GM23248 (cell line): ENCODE measurements around the gene ERC1. TPM values are rescaled to one million over a fixed set of nuclear protein-coding genes. Genes with fewer than 3 reads are reported as not detected.

Experiments used
- DNase-seq: peaks from one replicate; pipeline ENCODE4 v3.0.0-alpha.2; 2015
- H2AFZ ChIP-seq: fragments of 200-600 bp; sonication (generic); 2 replicates; pipeline ENCODE4 v1.6.1; 2016; ENCODE audit warnings: antibody characterized with exemption
- H3F3A ChIP-seq: fragments of 200-600 bp; sonication (generic); 2 replicates; pipeline ENCODE4 v1.6.1; 2016; ENCODE audit warnings: mild to moderate bottlenecking, antibody characterized with exemption, mixed run types; ENCODE audit not compliant: insufficient read depth
- H3K27ac ChIP-seq: fragments of 200-600 bp; sonication (generic); 2 replicates; pipeline ENCODE4 v1.5.1; 2016; ENCODE audit warnings: mild to moderate bottlenecking
- H3K27me3 ChIP-seq: fragments of 200-600 bp; sonication (generic); replicated peaks from 2 replicates; pipeline ENCODE4 v1.6.1; 2016; ENCODE audit warnings: mild to moderate bottlenecking; ENCODE audit not compliant: insufficient read depth
- H3K36me3 ChIP-seq: fragments of 200-600 bp; sonication (generic); 2 replicates; pipeline ENCODE4 v1.6.1; 2016; ENCODE audit warnings: low read depth, mild to moderate bottlenecking
- H3K4me1 ChIP-seq: fragments of 200-600 bp; sonication (generic); 2 replicates; pipeline ENCODE4 v1.6.1; 2016; ENCODE audit warnings: mild to moderate bottlenecking; ENCODE audit not compliant: insufficient read depth
- H3K4me2 ChIP-seq: fragments of 200-600 bp; sonication (generic); one replicate; pipeline ENCODE4 v1.6.1; 2016; ENCODE audit warnings: mild to moderate bottlenecking; ENCODE audit not compliant: unreplicated experiment
- H3K4me3 ChIP-seq: fragments of 200-600 bp; sonication (generic); 2 replicates; pipeline ENCODE4 v1.5.1; 2016; ENCODE audit warnings: mild to moderate bottlenecking
- H3K79me2 ChIP-seq: fragments of 200-600 bp; sonication (generic); 2 replicates; pipeline ENCODE4 v1.6.1; 2016; ENCODE audit warnings: mild to moderate bottlenecking; ENCODE audit not compliant: insufficient read depth
- H3K9ac ChIP-seq: fragments of 200-600 bp; sonication (generic); 2 replicates; pipeline ENCODE4 v1.6.1; 2016; ENCODE audit warnings: mild to moderate bottlenecking
- H3K9me2 ChIP-seq: fragments of 200-600 bp; sonication (generic); 2 replicates; pipeline ENCODE4 v1.6.1; 2016; ENCODE audit warnings: mixed run types, mild to moderate bottlenecking, moderate library complexity; ENCODE audit not compliant: insufficient read depth
- H3K9me3 ChIP-seq: fragments of 200-600 bp; sonication (generic); one replicate; pipeline ENCODE4 v1.6.1; 2017; ENCODE audit warnings: low read depth
- H4K20me1 ChIP-seq: fragments of 200-600 bp; sonication (generic); 2 replicates; pipeline ENCODE4 v1.6.0; 2016; ENCODE audit not compliant: insufficient read depth
- EZH2 ChIP-seq: fragments of 200-600 bp; sonication (generic); IDR thresholded peaks from 2 replicates; pipeline ENCODE4 v1.6.1; 2018; ENCODE audit warnings: antibody characterized with exemption, mild to moderate bottlenecking; ENCODE audit not compliant: insufficient read depth, poor library complexity, severe bottlenecking
- EZH2phosphoT487 ChIP-seq: fragments of 200-600 bp; sonication (generic); IDR thresholded peaks from 2 replicates; pipeline ENCODE4 v1.6.1; 2018; ENCODE audit warnings: antibody characterized with exemption, moderate library complexity, mild to moderate bottlenecking, low read depth; ENCODE audit not compliant: insufficient read depth
- WGBS, 2 experiments: methylation state at CpG; one replicate each; pipeline ENCODE4 v1.1.6; 2015 to 2017; ENCODE audit warnings: low lambda C conversion rate in 2 of 2, low coverage in 1 of 2; ENCODE audit errors: missing lambda C conversion rate in 2 of 2; 5-methylcytosine and 5-hydroxymethylcytosine counted together
- in situ Hi-C: fragments of 300-500 bp; cut with MboI; formaldehyde crosslinking; loops from 2 replicates; pipeline ENCODE4 v1.15.0; 2020
- polyA plus RNA-seq: library from polyadenylated mRNA; unstranded; fragments of >200 nt; fragmentation: Nextera tagmentation; extraction: Ambion mirVana; gene quantifications from 2 replicates; pipeline ENCODE4 v1.2.1, GENCODE V29; 2016
- total RNA-seq: library from RNA; depleted of rRNA; stranded (reverse); fragments of >200 nt; shearing (Covaris generic); gene quantifications from 2 replicates; pipeline ENCODE4 v1.2.3, GENCODE V29; 2014

Gene ERC1
- total and polyA plus RNA-seq, 2 experiments from 2014 or later: 21.5 to 23.3 TPM

GRCh38 chr12:1176191-1176590 is 185.2 kb downstream of the ERC1 start:
- in situ Hi-C loops: no loop called here
- no peak for TF ChIP-seq EZH2phosphoT487
- no peak for TF ChIP-seq EZH2
- no peak overlapping the region for H3K9ac ChIP-seq
- peaks cover 2% of the 10 kb centered on the region; the same call in 1 of the 2 replicates for H3K4me1 ChIP-seq
- no peak for DNase-seq
- no peaks in the 10 kb centered on the region for H4K20me1 ChIP-seq
- H2AFZ ChIP-seq: no peak overlapping the region
- no peak overlapping the region for H3K4me2 ChIP-seq
- H3K36me3 ChIP-seq: 0 out of 2 replicates have a peak, but pooled peaks cover 3% of the 10 kb centered on the region
- H3K9me3 ChIP-seq: no peaks in the 10 kb centered on the region
- H3K79me2 ChIP-seq: 0 out of 2 replicates have a peak, but pooled peaks cover 5% of the 10 kb centered on the region
- H3K9me2 ChIP-seq: no peaks in the 10 kb centered on the region
- H3K4me3 ChIP-seq: no peak overlapping the region
- H3K27me3 ChIP-seq: no peaks in the 10 kb centered on the region
- H3K27ac ChIP-seq: no peak overlapping the region
- H3F3A ChIP-seq: 0 out of 2 replicates have a peak, but pooled peaks cover 4% of the 10 kb centered on the region

GRCh38 chr12:1179128-1179527 is 188.1 kb downstream of the ERC1 start:
- in situ Hi-C loops: no loop called here

GRCh38 chr12:1182069-1182468 is 191.0 kb downstream of the ERC1 start:
- WGBS, 2 experiments: 95 to 98% methylated on average over 2 of the region's 2 CpGs
- Histone ChIP-seq H3K27me3 (no peaks in the 10 kb centered on the region), H3K4me3 (no peak overlapping the region), H3K4me1 (peaks cover 35% of the 10 kb centered on the region), H3K4me2 (no peak overlapping the region), H3F3A (no peaks in the 10 kb centered on the region), H2AFZ (no peak overlapping the region), H3K27ac (no peak overlapping the region), H3K9me3 (no peaks in the 10 kb centered on the region), H3K9ac (no peak overlapping the region), H3K79me2 (0 out of 2 replicates have a peak, but pooled peaks cover 5% of the 10 kb centered on the region), H3K36me3 (peaks cover 15% of the 10 kb centered on the region; the same call in 1 of the 2 replicates), H3K9me2 (no peaks in the 10 kb centered on the region), H4K20me1 (no peaks in the 10 kb centered on the region)
- in situ Hi-C loops: no loop called here
- TF ChIP-seq EZH2phosphoT487 (no peak), EZH2 (no peak)
- DNase-seq: no peak

More at GRCh38 chr12:1179128-1179527, 188.1 kb downstream of the ERC1 start:
- Histone ChIP-seq H3K9me2 (no peaks in the 10 kb centered on the region), H3K36me3 (peaks cover 15% of the 10 kb centered on the region; the same call in 1 of the 2 replicates), H2AFZ (no peak overlapping the region), H3K4me1 (peaks cover 21% of the 10 kb centered on the region), H3K4me2 (no peak overlapping the region), H3K9me3 (no peaks in the 10 kb centered on the region), H3K79me2 (0 out of 2 replicates have a peak, but pooled peaks cover 5% of the 10 kb centered on the region), H3F3A (no peaks in the 10 kb centered on the region), H3K4me3 (no peak overlapping the region), H3K9ac (no peak overlapping the region), H3K27me3 (no peaks in the 10 kb centered on the region), H3K27ac (no peak overlapping the region), H4K20me1 (no peaks in the 10 kb centered on the region)
- TF ChIP-seq EZH2 (no peak), EZH2phosphoT487 (no peak)
- 96 to 97% methylated on average over 1 of the region's 1 CpG for WGBS, 2 experiments
- DNase-seq: no peak

GRCh38 chr12:1184402-1184801 is 193.4 kb downstream of the ERC1 start:
- peaks cover 12% of the 10 kb centered on the region for H3K36me3 ChIP-seq
- no peaks in the 10 kb centered on the region for H3K79me2 ChIP-seq
- H3K9me3 ChIP-seq: no peaks in the 10 kb centered on the region
- no peaks in the 10 kb centered on the region for H4K20me1 ChIP-seq
- peaks cover 35% of the 10 kb centered on the region for H3K4me1 ChIP-seq
- H3K4me2 ChIP-seq: peak overlapping the region; percentile 51
- WGBS, 2 experiments: 75 to 77% methylated on average over 2 of the region's 2 CpGs
- H3K27me3 ChIP-seq: no peaks in the 10 kb centered on the region
- no peak overlapping the region for H2AFZ ChIP-seq
- TF ChIP-seq EZH2: no peak
- no peak overlapping the region for H3K4me3 ChIP-seq
- no peaks in the 10 kb centered on the region for H3F3A ChIP-seq
- peak; percentile 38 for DNase-seq
- no peak overlapping the region for H3K9ac ChIP-seq
- in situ Hi-C loops: no loop called here
- H3K27ac ChIP-seq: peak overlapping the region; percentile 23
- H3K9me2 ChIP-seq: no peaks in the 10 kb centered on the region
